ENCODE measurements around the gene UPK3BL2.
"Not testable (repeated sequence)": the region's sequence is repeated elsewhere in the genome, so short reads cannot be mapped to it uniquely, and the experiment has no call there.

DNA sequence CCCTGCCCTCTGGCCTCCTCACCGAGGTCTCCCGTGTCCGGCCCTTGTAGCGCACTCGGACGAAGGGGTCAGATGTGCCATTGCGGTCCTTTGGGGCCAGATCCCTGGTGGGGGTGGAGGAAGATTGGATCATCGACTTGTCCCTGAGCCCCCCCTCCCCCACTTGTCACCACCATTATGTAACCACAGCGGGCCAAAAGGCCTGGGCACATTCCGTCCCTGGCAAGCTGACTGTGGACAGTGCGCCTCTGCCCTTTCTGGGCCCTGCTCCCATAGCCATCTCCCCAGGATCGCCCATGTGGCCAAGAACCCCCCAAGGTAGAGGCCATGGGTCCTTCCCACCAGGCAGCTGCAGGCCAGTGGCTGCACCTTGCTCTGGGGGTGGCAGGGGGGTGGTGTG lies 40.4 kb downstream of the UPK3BL2 start:
- not testable (repeated sequence) for TF ChIP-seq SALL2 (CRISPR knock-in tag; IDR thresholded peaks at IDR 0.05)
- TF ChIP-seq, protein P1, sequence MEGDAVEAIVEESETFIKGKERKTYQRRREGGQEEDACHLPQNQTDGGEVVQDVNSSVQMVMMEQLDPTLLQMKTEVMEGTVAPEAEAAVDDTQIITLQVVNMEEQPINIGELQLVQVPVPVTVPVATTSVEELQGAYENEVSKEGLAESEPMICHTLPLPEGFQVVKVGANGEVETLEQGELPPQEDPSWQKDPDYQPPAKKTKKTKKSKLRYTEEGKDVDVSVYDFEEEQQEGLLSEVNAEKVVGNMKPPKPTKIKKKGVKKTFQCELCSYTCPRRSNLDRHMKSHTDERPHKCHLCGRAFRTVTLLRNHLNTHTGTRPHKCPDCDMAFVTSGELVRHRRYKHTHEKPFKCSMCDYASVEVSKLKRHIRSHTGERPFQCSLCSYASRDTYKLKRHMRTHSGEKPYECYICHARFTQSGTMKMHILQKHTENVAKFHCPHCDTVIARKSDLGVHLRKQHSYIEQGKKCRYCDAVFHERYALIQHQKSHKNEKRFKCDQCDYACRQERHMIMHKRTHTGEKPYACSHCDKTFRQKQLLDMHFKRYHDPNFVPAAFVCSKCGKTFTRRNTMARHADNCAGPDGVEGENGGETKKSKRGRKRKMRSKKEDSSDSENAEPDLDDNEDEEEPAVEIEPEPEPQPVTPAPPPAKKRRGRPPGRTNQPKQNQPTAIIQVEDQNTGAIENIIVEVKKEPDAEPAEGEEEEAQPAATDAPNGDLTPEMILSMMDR (CRISPR knock-in tag; IDR thresholded peaks at IDR 0.05): not testable (repeated sequence)
- TF ChIP-seq, protein P2, sequence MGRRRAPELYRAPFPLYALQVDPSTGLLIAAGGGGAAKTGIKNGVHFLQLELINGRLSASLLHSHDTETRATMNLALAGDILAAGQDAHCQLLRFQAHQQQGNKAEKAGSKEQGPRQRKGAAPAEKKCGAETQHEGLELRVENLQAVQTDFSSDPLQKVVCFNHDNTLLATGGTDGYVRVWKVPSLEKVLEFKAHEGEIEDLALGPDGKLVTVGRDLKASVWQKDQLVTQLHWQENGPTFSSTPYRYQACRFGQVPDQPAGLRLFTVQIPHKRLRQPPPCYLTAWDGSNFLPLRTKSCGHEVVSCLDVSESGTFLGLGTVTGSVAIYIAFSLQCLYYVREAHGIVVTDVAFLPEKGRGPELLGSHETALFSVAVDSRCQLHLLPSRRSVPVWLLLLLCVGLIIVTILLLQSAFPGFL (CRISPR knock-in tag; IDR thresholded peaks at IDR 0.05): not testable (repeated sequence)

All from HepG2 (cell line).